Peyer's patch (tissue), 4 donors: ENCODE results near the gene ZNF286A.

Source experiments
- CTCF ChIP-seq, 6 experiments: fragments of 450-650 bp in 4 of 6; fragments of 200-600 bp in 2 of 6; sonication (generic) in 1 of 6; IDR thresholded peaks; one replicate each; pipeline ENCODE4 v1.5.1; 2017 to 2019; ENCODE audit warnings: antibody characterized with exemption in 6 of 6, mild to moderate bottlenecking in 3 of 6, moderate library complexity in 1 of 6
- POLR2A ChIP-seq, 2 donors: fragments of 450-650 bp; IDR thresholded peaks; one replicate each; pipeline ENCODE4 v1.5.1; 2017; ENCODE audit warnings: antibody characterized with exemption in 2 of 2, mild to moderate bottlenecking in 2 of 2, moderate library complexity in 2 of 2

DNA sequence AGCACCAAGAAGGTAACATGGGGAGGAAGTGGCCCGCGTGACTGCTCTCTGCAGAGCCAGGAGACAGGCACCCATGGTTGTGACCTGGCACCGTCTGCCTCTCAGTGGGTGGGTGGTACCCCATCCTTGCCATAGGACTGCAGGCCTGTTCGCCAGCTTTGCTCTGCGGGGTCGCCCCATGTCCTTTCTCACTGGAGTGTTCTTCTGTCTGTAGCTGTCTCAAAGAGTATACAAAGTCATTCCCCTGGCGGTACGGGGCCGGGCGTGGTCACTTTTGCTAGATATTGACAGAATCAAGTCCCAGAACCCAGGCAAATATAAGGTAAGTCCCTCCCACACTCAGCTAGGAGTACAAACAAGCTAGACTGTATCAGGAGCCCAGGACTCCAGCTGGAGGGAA, 38.5 kb downstream of the ZNF286A start:
- no peak for TF ChIP-seq CTCF (IDR thresholded peaks at IDR 0.05)
- no peak for TF ChIP-seq POLR2A (IDR thresholded peaks at IDR 0.05)
